Measurements from ENCODE around the gene ZNF778. TPM values are rescaled to one million over a fixed set of nuclear protein-coding genes. Genes with fewer than 3 reads are reported as not detected.

The ZNF778 gene
- total and polyA plus RNA-seq, 10 of the 15 experiments (the other 5 are each of a cell fraction or from before 2014, with no cell fraction given): 0.20 to 9.7 (median 4.1) TPM

DNA sequence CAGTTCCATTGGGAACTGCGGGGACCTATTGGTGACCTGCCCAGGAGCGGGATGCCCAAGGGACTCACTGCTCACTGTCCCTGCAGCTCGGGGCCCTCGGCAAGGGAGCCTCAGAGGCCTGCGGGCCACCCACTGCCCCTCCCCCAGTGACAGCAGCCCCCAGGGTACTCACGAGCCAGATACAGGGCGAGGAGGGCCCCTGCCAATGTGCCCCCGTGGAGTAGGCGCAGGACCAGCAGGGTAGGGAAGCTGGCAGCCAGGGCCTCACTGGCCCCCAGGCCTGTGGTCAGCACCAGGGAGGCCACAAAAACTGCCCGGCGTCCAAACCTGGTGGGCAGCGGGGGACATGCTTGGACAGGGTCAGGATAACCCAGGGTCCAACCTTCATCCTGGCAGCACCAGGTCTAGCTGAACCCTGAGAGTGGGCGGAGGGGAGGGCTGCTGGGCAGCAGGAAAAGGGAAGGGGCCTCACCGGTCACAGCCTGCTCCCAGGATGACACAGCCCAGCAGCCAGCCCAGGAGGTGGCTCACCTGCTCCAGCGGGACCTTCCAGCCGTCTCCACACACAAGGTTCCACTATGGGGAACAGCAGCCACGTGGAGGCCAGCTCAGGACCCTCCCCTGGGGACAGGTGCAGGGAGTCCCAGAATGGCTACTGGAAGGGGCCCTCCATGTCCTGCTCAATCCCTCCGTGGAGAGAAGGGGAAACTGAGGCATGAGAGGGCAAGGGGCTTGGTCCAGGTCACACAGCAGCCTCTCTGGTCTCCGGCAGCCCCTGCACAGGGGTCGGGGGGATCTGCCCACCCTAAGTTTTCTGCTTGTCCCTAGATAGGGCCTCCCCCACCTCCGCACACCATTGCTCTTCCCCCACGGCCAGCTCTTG, 18.0 kb upstream of the ZNF778 start:
- H2AFZ ChIP-seq (ENCODE audit: control insufficient read depth, low read depth, low read length): no peak overlapping the region
- ChIA-PET SMC1A (ENCODE audit: uncharacterized antibody, unreplicated experiment) (no interaction called here), CTCF (no interaction called here), RAD21 (ENCODE audit: unreplicated experiment) (interaction anchor here (0.7 kb wide), 1 partner anchor 123 kb away, joined by 3 read pairs; no protein-coding TSS in a partner anchor), POLR2A (no interaction called here)
- peaks cover 3 to 9% of the 10 kb centered on the region in 2 experiments; a peak in 3 of 4 replicates for H3K27me3 ChIP-seq (replicated peaks in 1 of 2; ENCODE audit: control insufficient read depth in 2 of 2, insufficient read depth in 2 of 2, low read length in 1 of 2)
- H3K36me3 ChIP-seq (ENCODE audit: control insufficient read depth in 2 of 2, insufficient read depth in 2 of 2, low read length in 1 of 2): no peaks in the 10 kb centered on the region
- no peaks in the 10 kb centered on the region for H3K4me1 ChIP-seq (ENCODE audit: control insufficient read depth, insufficient read depth, low read length)
- in situ Hi-C loops (cut with MboI) (no loop called here), intact Hi-C loops (cut with micrococcal nuclease; ENCODE audit: unreplicated experiment) (no loop called here)
- H3K4me3 ChIP-seq: no peak overlapping the region
- H3K9ac ChIP-seq (ENCODE audit: control insufficient read depth, insufficient read depth, low read length): no peak overlapping the region
- no peak overlapping the region for H3K4me2 ChIP-seq (ENCODE audit: control insufficient read depth, insufficient read depth)
- TF ChIP-seq ZNF274 (IDR thresholded peaks at IDR 0.05; ENCODE audit: insufficient read depth, insufficient read length) (no peak), FOXK2 (IDR thresholded peaks at IDR 0.05) (no peak), SMAD5 (IDR thresholded peaks at IDR 0.05; ENCODE audit: low read depth) (no peak), ZSCAN29 (IDR thresholded peaks at IDR 0.05) (no peak), ASH2L (IDR thresholded peaks at IDR 0.05; ENCODE audit: borderline replicate concordance, low read depth) (no peak), SMARCA5 (IDR thresholded peaks at IDR 0.05) (no peak)
- H3K27ac ChIP-seq (ENCODE audit: control insufficient read depth, insufficient read depth): no peak overlapping the region
- 47% methylated on average over 20 of the region's 22 CpGs for WGBS (ENCODE audit: insufficient coverage, insufficient replicate concordance, low lambda C conversion rate, missing lambda C conversion rate)
- ATAC-seq: no peak
- H3K79me2 ChIP-seq (ENCODE audit: control insufficient read depth, insufficient read depth, low read length): no peaks in the 10 kb centered on the region
- peaks cover 3% of the 10 kb centered on the region; the same call in 1 of the 3 replicates for H3K9me3 ChIP-seq (replicated peaks; ENCODE audit: control insufficient read depth, insufficient read depth, low read length)
- no TSS peak for BruUV-seq (replicated peaks)
- FAIRE-seq: no peak
- no peak for DNase-seq (ENCODE audit: low read depth, low spot score)
- no peaks in the 10 kb centered on the region for H4K20me1 ChIP-seq (ENCODE audit: control insufficient read depth, insufficient read depth)

Measured in GM12878 (cell line).